HAP-1 (cell line): ENCODE results near the gene PLXDC2.
"Not testable (repeated sequence)": the region's sequence is repeated elsewhere in the genome, so short reads cannot be mapped to it uniquely, and the experiment has no call there.

Experiments used
- DNase-seq, 2 experiments: peaks; one replicate each; pipeline ENCODE4 v3.0.0-alpha.2; 2016 to 2020; ENCODE audit warnings: low spot score in 2 of 2
- H3K27me3 ChIP-seq: fragments of 250-450 bp; sonication (Bioruptor Pico); 2 replicates; pipeline ENCODE4 v1.5.1; 2020; ENCODE audit warnings: low read depth, mild to moderate bottlenecking, moderate library complexity
- H3K36me3 ChIP-seq: fragments of 250-450 bp; sonication (Bioruptor Pico); replicated peaks from 2 replicates; pipeline ENCODE4 v1.5.1; 2020; ENCODE audit warnings: mild to moderate bottlenecking
- H3K4me1 ChIP-seq: fragments of 250-450 bp; sonication (Bioruptor Pico); 2 replicates; pipeline ENCODE4 v1.5.1; 2020; ENCODE audit warnings: mild to moderate bottlenecking
- H3K4me3 ChIP-seq: fragments of 250-450 bp; sonication (Bioruptor Pico); 2 replicates; pipeline ENCODE4 v1.5.1; 2020; ENCODE audit warnings: mild to moderate bottlenecking, moderate library complexity
- H3K9me3 ChIP-seq: fragments of 250-450 bp; sonication (Bioruptor Pico); 2 replicates; pipeline ENCODE4 v1.5.1; 2020; ENCODE audit warnings: mild to moderate bottlenecking, moderate library complexity
- in situ Hi-C: fragments of 300-500 bp; cut with MboI; formaldehyde crosslinking; loops from 3 replicates; pipeline ENCODE4 v1.14.3; 2020; ENCODE audit warnings: low sequenced_read_pairs, inconsistent platforms, mixed read lengths

PLXDC2 gene

GRCh38 chr10:20170661-20171060 is 354.4 kb downstream of the PLXDC2 start:
- no peaks in the 10 kb centered on the region for H3K4me1 ChIP-seq
- H3K27me3 ChIP-seq = no peaks in the 10 kb centered on the region
- no peak overlapping the region for H3K4me3 ChIP-seq
- in situ Hi-C loops = no loop called here
- H3K9me3 ChIP-seq = no peaks in the 10 kb centered on the region
- DNase-seq = no peak
- no peaks in the 10 kb centered on the region for H3K36me3 ChIP-seq

- Histone ChIP-seq H3K9me3 (no peaks in the 10 kb centered on the region), H3K4me3 (no peak overlapping the region), H3K4me1 (no peaks in the 10 kb centered on the region), H3K36me3 (no peaks in the 10 kb centered on the region), H3K27me3 (no peaks in the 10 kb centered on the region)
- no peak for DNase-seq
- in situ Hi-C loops = no loop called here
These were observed 356.8 kb downstream of the PLXDC2 start for GRCh38 chr10:20173046-20173445.

- no peak for DNase-seq
- in situ Hi-C loops = no loop called here
- Histone ChIP-seq H3K9me3 (no peaks in the 10 kb centered on the region), H3K4me1 (no peaks in the 10 kb centered on the region), H3K36me3 (no peaks in the 10 kb centered on the region), H3K27me3 (no peaks in the 10 kb centered on the region), H3K4me3 (no peak overlapping the region)
These were observed 359.5 kb downstream of the PLXDC2 start for GRCh38 chr10:20175719-20176118.

- Histone ChIP-seq H3K4me3 (no peak overlapping the region), H3K27me3 (no peaks in the 10 kb centered on the region), H3K4me1 (peaks cover 3% of the 10 kb centered on the region; the same call in 1 of the 2 replicates), H3K36me3 (no peaks in the 10 kb centered on the region), H3K9me3 (no peaks in the 10 kb centered on the region)
- no peak for DNase-seq
- in situ Hi-C loops = no loop called here
These were observed 364.5 kb downstream of the PLXDC2 start for GRCh38 chr10:20180766-20181165.

GRCh38 chr10:20181434-20181833 is 365.2 kb downstream of the PLXDC2 start:
- H3K4me3 ChIP-seq = no peak overlapping the region
- peaks cover 3% of the 10 kb centered on the region; the same call in 1 of the 2 replicates for H3K4me1 ChIP-seq
- no peaks in the 10 kb centered on the region for H3K9me3 ChIP-seq
- in situ Hi-C loops = no loop called here
- no peak for DNase-seq
- no peaks in the 10 kb centered on the region for H3K36me3 ChIP-seq
- no peaks in the 10 kb centered on the region for H3K27me3 ChIP-seq

- peaks cover 3% of the 10 kb centered on the region; the same call in 1 of the 2 replicates for H3K4me1 ChIP-seq
- no peaks in the 10 kb centered on the region for H3K9me3 ChIP-seq
- peak in 1 of 2 experiments; percentile 7 for DNase-seq
- H3K36me3 ChIP-seq = no peaks in the 10 kb centered on the region
- H3K27me3 ChIP-seq = no peaks in the 10 kb centered on the region
- in situ Hi-C loops = no loop called here
- H3K4me3 ChIP-seq = no peak overlapping the region
These were observed 368.9 kb downstream of the PLXDC2 start for GRCh38 chr10:20185116-20185515.

- H3K27me3 ChIP-seq, in situ Hi-C loops, H3K4me3 ChIP-seq, H3K36me3 ChIP-seq, DNase-seq, H3K4me1 ChIP-seq, H3K9me3 ChIP-seq: not testable (repeated sequence)
These were observed 375.2 kb downstream of the PLXDC2 start for GRCh38 chr10:20191392-20191791.

- no peaks in the 10 kb centered on the region for H3K36me3 ChIP-seq
- H3K4me3 ChIP-seq = no peak overlapping the region
- H3K4me1 ChIP-seq = no peaks in the 10 kb centered on the region
- H3K9me3 ChIP-seq = no peaks in the 10 kb centered on the region
- H3K27me3 ChIP-seq = no peaks in the 10 kb centered on the region
- no peak for DNase-seq
- in situ Hi-C loops = no loop called here
These were observed 378.8 kb downstream of the PLXDC2 start for GRCh38 chr10:20195076-20195475.

- no peaks in the 10 kb centered on the region for H3K9me3 ChIP-seq
- H3K36me3 ChIP-seq = no peaks in the 10 kb centered on the region
- H3K27me3 ChIP-seq = no peaks in the 10 kb centered on the region
- no peaks in the 10 kb centered on the region for H3K4me1 ChIP-seq
- DNase-seq = no peak
- in situ Hi-C loops = no loop called here
- H3K4me3 ChIP-seq = no peak overlapping the region
These were observed 384.5 kb downstream of the PLXDC2 start for GRCh38 chr10:20200758-20201157.

- no peaks in the 10 kb centered on the region for H3K36me3 ChIP-seq
- no peaks in the 10 kb centered on the region for H3K4me1 ChIP-seq
- H3K9me3 ChIP-seq = no peaks in the 10 kb centered on the region
- H3K27me3 ChIP-seq = no peaks in the 10 kb centered on the region
- H3K4me3 ChIP-seq = no peak overlapping the region
- DNase-seq = no peak
- in situ Hi-C loops = no loop called here
These were observed 386.1 kb downstream of the PLXDC2 start for GRCh38 chr10:20202337-20202736.

GRCh38 chr10:20207653-20208052 is 391.4 kb downstream of the PLXDC2 start:
- Histone ChIP-seq H3K4me1 (no peaks in the 10 kb centered on the region), H3K9me3 (no peaks in the 10 kb centered on the region), H3K27me3 (no peaks in the 10 kb centered on the region), H3K4me3 (no peak overlapping the region), H3K36me3 (no peaks in the 10 kb centered on the region)
- in situ Hi-C loops = no loop called here
- no peak for DNase-seq

- in situ Hi-C loops = not testable (repeated sequence)
These were observed 392.9 kb downstream of the PLXDC2 start for GRCh38 chr10:20209098-20209497.

GRCh38 chr10:20215547-20216152 is 399.4 kb downstream of the PLXDC2 start:
- Histone ChIP-seq H3K4me1 (no peaks in the 10 kb centered on the region), H3K4me3 (no peak overlapping the region), H3K36me3 (no peaks in the 10 kb centered on the region), H3K9me3 (no peaks in the 10 kb centered on the region), H3K27me3 (no peaks in the 10 kb centered on the region)
- no peak for DNase-seq
- in situ Hi-C loops = no loop called here

More at GRCh38 chr10:20209098-20209497, 392.9 kb downstream of the PLXDC2 start:
- not testable (repeated sequence) for H3K4me3 ChIP-seq, H3K36me3 ChIP-seq, H3K9me3 ChIP-seq, DNase-seq, H3K27me3 ChIP-seq, H3K4me1 ChIP-seq

- Histone ChIP-seq H3K4me3 (no peak overlapping the region), H3K36me3 (no peaks in the 10 kb centered on the region), H3K4me1 (peaks cover 20% of the 10 kb centered on the region), H3K27me3 (no peaks in the 10 kb centered on the region), H3K9me3 (no peaks in the 10 kb centered on the region)
- in situ Hi-C loops = no loop called here
- DNase-seq = peak in 1 of 2 experiments; percentile 42
These were observed 405.1 kb downstream of the PLXDC2 start for GRCh38 chr10:20221356-20221755.

GRCh38 chr10:20228729-20229128 is 412.5 kb downstream of the PLXDC2 start:
- H3K36me3 ChIP-seq = no peaks in the 10 kb centered on the region
- peaks cover 12% of the 10 kb centered on the region for H3K4me1 ChIP-seq
- H3K9me3 ChIP-seq = no peaks in the 10 kb centered on the region
- in situ Hi-C loops = no loop called here
- no peaks in the 10 kb centered on the region for H3K27me3 ChIP-seq
- H3K4me3 ChIP-seq = no peak overlapping the region
- DNase-seq = no peak
